Lower leg skin (tissue), 3 donors: ENCODE data around the gene GPR132.

Experiments used
- POLR2A ChIP-seq, 2 donors: fragments of 450-650 bp; IDR thresholded peaks; one replicate each; pipeline ENCODE4 v1.6.1; 2016 to 2017; ENCODE audit warnings: antibody characterized with exemption in 2 of 2, mild to moderate bottlenecking in 1 of 2, moderate library complexity in 1 of 2
- TF ChIP-seq, protein P1 (sequence below), 3 donors: fragments of 450-650 bp; IDR thresholded peaks; one replicate each; pipeline ENCODE4 v1.5.1; 2016; ENCODE audit warnings: antibody characterized with exemption in 3 of 3, mild to moderate bottlenecking in 3 of 3, moderate library complexity in 2 of 3

DNA sequence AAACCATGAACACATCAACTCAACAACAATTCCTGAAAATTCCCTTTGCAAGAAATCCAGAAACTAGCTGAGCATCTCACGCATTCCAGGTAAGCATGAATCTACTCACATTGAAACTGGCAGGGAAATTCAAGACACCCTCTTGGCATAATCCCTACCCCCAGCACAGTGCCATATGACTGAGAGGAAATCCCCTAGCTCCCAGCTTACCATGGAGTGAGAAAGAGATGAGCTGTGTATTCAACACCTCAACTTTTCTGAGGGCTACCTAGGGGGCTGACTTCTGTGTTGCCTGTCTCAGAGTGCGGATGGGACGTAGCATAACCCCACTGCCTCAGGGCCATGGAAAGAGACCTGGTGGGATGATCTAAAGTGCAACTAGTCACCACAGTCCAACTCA, 37.7 kb upstream of the GPR132 start:
- TF ChIP-seq, protein P1, sequence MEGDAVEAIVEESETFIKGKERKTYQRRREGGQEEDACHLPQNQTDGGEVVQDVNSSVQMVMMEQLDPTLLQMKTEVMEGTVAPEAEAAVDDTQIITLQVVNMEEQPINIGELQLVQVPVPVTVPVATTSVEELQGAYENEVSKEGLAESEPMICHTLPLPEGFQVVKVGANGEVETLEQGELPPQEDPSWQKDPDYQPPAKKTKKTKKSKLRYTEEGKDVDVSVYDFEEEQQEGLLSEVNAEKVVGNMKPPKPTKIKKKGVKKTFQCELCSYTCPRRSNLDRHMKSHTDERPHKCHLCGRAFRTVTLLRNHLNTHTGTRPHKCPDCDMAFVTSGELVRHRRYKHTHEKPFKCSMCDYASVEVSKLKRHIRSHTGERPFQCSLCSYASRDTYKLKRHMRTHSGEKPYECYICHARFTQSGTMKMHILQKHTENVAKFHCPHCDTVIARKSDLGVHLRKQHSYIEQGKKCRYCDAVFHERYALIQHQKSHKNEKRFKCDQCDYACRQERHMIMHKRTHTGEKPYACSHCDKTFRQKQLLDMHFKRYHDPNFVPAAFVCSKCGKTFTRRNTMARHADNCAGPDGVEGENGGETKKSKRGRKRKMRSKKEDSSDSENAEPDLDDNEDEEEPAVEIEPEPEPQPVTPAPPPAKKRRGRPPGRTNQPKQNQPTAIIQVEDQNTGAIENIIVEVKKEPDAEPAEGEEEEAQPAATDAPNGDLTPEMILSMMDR (IDR thresholded peaks at IDR 0.05): no peak
- TF ChIP-seq POLR2A (IDR thresholded peaks at IDR 0.05): no peak
